ENCODE measurements around the gene ITGA8. TPM values are rescaled to one million over a fixed set of nuclear protein-coding genes. Genes with fewer than 3 reads are reported as not detected.

ITGA8 gene
- total RNA-seq, 1 experiment from 2014 or later: not detected

GRCh38 chr10:15737656-15738055 lies 17.9 kb upstream of the ITGA8 start:
- TF ChIP-seq CTCF (IDR thresholded peaks at IDR 0.05; ENCODE audit: unreplicated experiment): no peak
- BruUV-seq (replicated peaks): no TSS peak
- H3K4me1 Mint-ChIP-seq (ENCODE audit: low read depth, unreplicated experiment): no peaks in the 10 kb centered on the region

GRCh38 chr10:15735763-15736162 lies 16.0 kb upstream of the ITGA8 start:
- CTCF ChIA-PET: no interaction called here
- intact Hi-C loops (cut with micrococcal nuclease; ENCODE audit: unreplicated experiment): no loop called here
- no peaks in the 10 kb centered on the region for H3K4me1 Mint-ChIP-seq (ENCODE audit: low read depth, unreplicated experiment)
- no peaks in the 10 kb centered on the region for H3K36me3 Mint-ChIP-seq (ENCODE audit: insufficient read depth, unreplicated experiment)
- H3K27ac Mint-ChIP-seq (ENCODE audit: unreplicated experiment): no peak overlapping the region
- TF ChIP-seq CTCF (IDR thresholded peaks at IDR 0.05; ENCODE audit: unreplicated experiment): no peak
- H3K9me3 Mint-ChIP-seq (ENCODE audit: low read depth, unreplicated experiment): peaks cover 5% of the 10 kb centered on the region
- no TSS peak for BruUV-seq (replicated peaks)
- H3K4me3 Mint-ChIP-seq (ENCODE audit: low read depth, unreplicated experiment): no peak overlapping the region
- H3K27me3 Mint-ChIP-seq (ENCODE audit: unreplicated experiment): no peaks in the 10 kb centered on the region
- DNase-seq: no peak

More at GRCh38 chr10:15737656-15738055, 17.9 kb upstream of the ITGA8 start:
- H3K9me3 Mint-ChIP-seq (ENCODE audit: low read depth, unreplicated experiment): peaks cover 5% of the 10 kb centered on the region
- H3K27ac Mint-ChIP-seq (ENCODE audit: unreplicated experiment): no peak overlapping the region
- CTCF ChIA-PET: no interaction called here
- no peaks in the 10 kb centered on the region for H3K27me3 Mint-ChIP-seq (ENCODE audit: unreplicated experiment)
- DNase-seq: no peak
- H3K36me3 Mint-ChIP-seq (ENCODE audit: insufficient read depth, unreplicated experiment): no peaks in the 10 kb centered on the region
- no peak overlapping the region for H3K4me3 Mint-ChIP-seq (ENCODE audit: low read depth, unreplicated experiment)
- intact Hi-C loops (cut with micrococcal nuclease; ENCODE audit: unreplicated experiment): no loop called here

GRCh38 chr10:15730341-15730740 lies 10.6 kb upstream of the ITGA8 start:
- H3K4me3 Mint-ChIP-seq (ENCODE audit: low read depth, unreplicated experiment): no peak overlapping the region
- DNase-seq: no peak
- no peaks in the 10 kb centered on the region for H3K27me3 Mint-ChIP-seq (ENCODE audit: unreplicated experiment)
- intact Hi-C loops (cut with micrococcal nuclease; ENCODE audit: unreplicated experiment): no loop called here
- CTCF ChIA-PET: interaction anchor here (0.6 to 0.7 kb wide), 2 partner anchors 8 to 59 kb away, joined by 5 to 10 read pairs; no protein-coding TSS in a partner anchor
- no TSS peak for BruUV-seq (replicated peaks)
- H3K27ac Mint-ChIP-seq (ENCODE audit: unreplicated experiment): no peak overlapping the region
- H3K36me3 Mint-ChIP-seq (ENCODE audit: insufficient read depth, unreplicated experiment): no peaks in the 10 kb centered on the region
- no peaks in the 10 kb centered on the region for H3K4me1 Mint-ChIP-seq (ENCODE audit: low read depth, unreplicated experiment)
- H3K9me3 Mint-ChIP-seq (ENCODE audit: low read depth, unreplicated experiment): peaks cover 3% of the 10 kb centered on the region
- TF ChIP-seq CTCF (IDR thresholded peaks at IDR 0.05; ENCODE audit: unreplicated experiment): no peak

GRCh38 chr10:15729890-15730289 lies 10.2 kb upstream of the ITGA8 start:
- BruUV-seq (replicated peaks): no TSS peak
- intact Hi-C loops (cut with micrococcal nuclease; ENCODE audit: unreplicated experiment): no loop called here
- Mint-ChIP-seq H3K27me3 (ENCODE audit: unreplicated experiment) (no peaks in the 10 kb centered on the region), H3K4me3 (ENCODE audit: low read depth, unreplicated experiment) (no peak overlapping the region), H3K4me1 (ENCODE audit: low read depth, unreplicated experiment) (no peaks in the 10 kb centered on the region), H3K27ac (ENCODE audit: unreplicated experiment) (no peak overlapping the region), H3K9me3 (ENCODE audit: low read depth, unreplicated experiment) (peaks cover 3% of the 10 kb centered on the region), H3K36me3 (ENCODE audit: insufficient read depth, unreplicated experiment) (no peaks in the 10 kb centered on the region)
- no peak for TF ChIP-seq CTCF (IDR thresholded peaks at IDR 0.05; ENCODE audit: unreplicated experiment)
- CTCF ChIA-PET: interaction anchor here (0.6 to 0.7 kb wide), 2 partner anchors 8 to 59 kb away, joined by 5 to 10 read pairs; no protein-coding TSS in a partner anchor
- DNase-seq: no peak
